Neural cell (in vitro differentiated cells): ENCODE results near the gene MACF1.

Experiments used
- EP300 ChIP-seq: fragments of 450-650 bp; conservative IDR thresholded peaks from 2 replicates; pipeline ENCODE4 v1.6.1; 2014; ENCODE audit warnings: antibody characterized with exemption, mild to moderate bottlenecking, moderate library complexity; ENCODE audit not compliant: poor library complexity, severe bottlenecking
- EZH2 ChIP-seq: fragments of 200-600, 300-800 bp; shearing (Covaris generic), sonication (generic); IDR thresholded peaks from 2 replicates; pipeline ENCODE4 v1.6.1; 2014; ENCODE audit warnings: antibody characterized with exemption, low read length, borderline replicate concordance, mild to moderate bottlenecking; ENCODE audit not compliant: insufficient read depth, poor library complexity, severe bottlenecking
- TF ChIP-seq, protein P1 (sequence below): fragments of 450-650 bp; IDR thresholded peaks from 2 replicates; pipeline ENCODE4 v1.5.1; 2014; ENCODE audit warnings: antibody characterized with exemption, mild to moderate bottlenecking, moderate library complexity; ENCODE audit not compliant: poor library complexity, severe bottlenecking
- TF ChIP-seq, protein P2 (sequence below): IDR thresholded peaks from 2 replicates; pipeline ENCODE4 v1.6.1; 2012; ENCODE audit warnings: borderline replicate concordance

GRCh38 chr1:39473324-39473723 lies 268.8 kb downstream of the MACF1 start:
- TF ChIP-seq EZH2: no peak
- TF ChIP-seq, protein P1, sequence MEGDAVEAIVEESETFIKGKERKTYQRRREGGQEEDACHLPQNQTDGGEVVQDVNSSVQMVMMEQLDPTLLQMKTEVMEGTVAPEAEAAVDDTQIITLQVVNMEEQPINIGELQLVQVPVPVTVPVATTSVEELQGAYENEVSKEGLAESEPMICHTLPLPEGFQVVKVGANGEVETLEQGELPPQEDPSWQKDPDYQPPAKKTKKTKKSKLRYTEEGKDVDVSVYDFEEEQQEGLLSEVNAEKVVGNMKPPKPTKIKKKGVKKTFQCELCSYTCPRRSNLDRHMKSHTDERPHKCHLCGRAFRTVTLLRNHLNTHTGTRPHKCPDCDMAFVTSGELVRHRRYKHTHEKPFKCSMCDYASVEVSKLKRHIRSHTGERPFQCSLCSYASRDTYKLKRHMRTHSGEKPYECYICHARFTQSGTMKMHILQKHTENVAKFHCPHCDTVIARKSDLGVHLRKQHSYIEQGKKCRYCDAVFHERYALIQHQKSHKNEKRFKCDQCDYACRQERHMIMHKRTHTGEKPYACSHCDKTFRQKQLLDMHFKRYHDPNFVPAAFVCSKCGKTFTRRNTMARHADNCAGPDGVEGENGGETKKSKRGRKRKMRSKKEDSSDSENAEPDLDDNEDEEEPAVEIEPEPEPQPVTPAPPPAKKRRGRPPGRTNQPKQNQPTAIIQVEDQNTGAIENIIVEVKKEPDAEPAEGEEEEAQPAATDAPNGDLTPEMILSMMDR: no peak
- no peak for TF ChIP-seq EP300
- TF ChIP-seq, protein P2, sequence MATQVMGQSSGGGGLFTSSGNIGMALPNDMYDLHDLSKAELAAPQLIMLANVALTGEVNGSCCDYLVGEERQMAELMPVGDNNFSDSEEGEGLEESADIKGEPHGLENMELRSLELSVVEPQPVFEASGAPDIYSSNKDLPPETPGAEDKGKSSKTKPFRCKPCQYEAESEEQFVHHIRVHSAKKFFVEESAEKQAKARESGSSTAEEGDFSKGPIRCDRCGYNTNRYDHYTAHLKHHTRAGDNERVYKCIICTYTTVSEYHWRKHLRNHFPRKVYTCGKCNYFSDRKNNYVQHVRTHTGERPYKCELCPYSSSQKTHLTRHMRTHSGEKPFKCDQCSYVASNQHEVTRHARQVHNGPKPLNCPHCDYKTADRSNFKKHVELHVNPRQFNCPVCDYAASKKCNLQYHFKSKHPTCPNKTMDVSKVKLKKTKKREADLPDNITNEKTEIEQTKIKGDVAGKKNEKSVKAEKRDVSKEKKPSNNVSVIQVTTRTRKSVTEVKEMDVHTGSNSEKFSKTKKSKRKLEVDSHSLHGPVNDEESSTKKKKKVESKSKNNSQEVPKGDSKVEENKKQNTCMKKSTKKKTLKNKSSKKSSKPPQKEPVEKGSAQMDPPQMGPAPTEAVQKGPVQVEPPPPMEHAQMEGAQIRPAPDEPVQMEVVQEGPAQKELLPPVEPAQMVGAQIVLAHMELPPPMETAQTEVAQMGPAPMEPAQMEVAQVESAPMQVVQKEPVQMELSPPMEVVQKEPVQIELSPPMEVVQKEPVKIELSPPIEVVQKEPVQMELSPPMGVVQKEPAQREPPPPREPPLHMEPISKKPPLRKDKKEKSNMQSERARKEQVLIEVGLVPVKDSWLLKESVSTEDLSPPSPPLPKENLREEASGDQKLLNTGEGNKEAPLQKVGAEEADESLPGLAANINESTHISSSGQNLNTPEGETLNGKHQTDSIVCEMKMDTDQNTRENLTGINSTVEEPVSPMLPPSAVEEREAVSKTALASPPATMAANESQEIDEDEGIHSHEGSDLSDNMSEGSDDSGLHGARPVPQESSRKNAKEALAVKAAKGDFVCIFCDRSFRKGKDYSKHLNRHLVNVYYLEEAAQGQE: no peak
